ENCODE measurements around the gene SLC8A1.

Gene SLC8A1

GRCh38 chr2:40310303-40310702, 141.6 kb downstream of the SLC8A1 start:
- TF ChIP-seq EZH2phosphoT487 (IDR thresholded peaks at IDR 0.05; ENCODE audit: borderline replicate concordance) (no peak), CTCF (conservative IDR thresholded peaks at IDR 0.05; ENCODE audit: low read length) (no peak)
- no peak overlapping the region for H3K4me2 ChIP-seq (ENCODE audit: low read depth, low read length, poor library complexity, severe bottlenecking)
- H3K27me3 ChIP-seq (ENCODE audit: insufficient read depth, low read length, poor library complexity, severe bottlenecking) = no peaks in the 10 kb centered on the region
- no peaks in the 10 kb centered on the region for H3K36me3 ChIP-seq (ENCODE audit: insufficient read depth, low read length)
- no peaks in the 10 kb centered on the region for H3K4me1 ChIP-seq (ENCODE audit: insufficient read depth, low read length, poor library complexity, severe bottlenecking)
- no peaks in the 10 kb centered on the region for H4K20me1 ChIP-seq (ENCODE audit: insufficient read depth, low read length, poor library complexity, severe bottlenecking)
- no peaks in the 10 kb centered on the region for H3K9me2 ChIP-seq (replicated peaks; ENCODE audit: low read depth, low read length)
- H3K9ac ChIP-seq (ENCODE audit: low read depth, low read length, poor library complexity, severe bottlenecking) = no peak overlapping the region
- H3K4me3 ChIP-seq (ENCODE audit: low read length, poor library complexity, severe bottlenecking) = no peak overlapping the region
- peaks cover 10% of the 10 kb centered on the region; the same call in 1 of the 2 replicates for H3K9me3 ChIP-seq (ENCODE audit: insufficient read depth, low read depth, low read length)
- H3K79me2 ChIP-seq (ENCODE audit: insufficient read depth, low read length) = no peaks in the 10 kb centered on the region
- H3F3A ChIP-seq (ENCODE audit: low read depth) = no peaks in the 10 kb centered on the region
- no peak overlapping the region for H2AFZ ChIP-seq (ENCODE audit: low read length)

- Histone ChIP-seq H3K79me2 (ENCODE audit: insufficient read depth, low read length) (no peaks in the 10 kb centered on the region), H4K20me1 (ENCODE audit: insufficient read depth, low read length, poor library complexity, severe bottlenecking) (no peaks in the 10 kb centered on the region), H3K4me3 (ENCODE audit: low read length, poor library complexity, severe bottlenecking) (no peak overlapping the region), H3K4me1 (ENCODE audit: insufficient read depth, low read length, poor library complexity, severe bottlenecking) (no peaks in the 10 kb centered on the region), H3K27me3 (ENCODE audit: insufficient read depth, low read length, poor library complexity, severe bottlenecking) (no peaks in the 10 kb centered on the region), H3K9me3 (ENCODE audit: insufficient read depth, low read depth, low read length) (no peaks in the 10 kb centered on the region), H3F3A (ENCODE audit: low read depth) (no peaks in the 10 kb centered on the region), H3K36me3 (ENCODE audit: insufficient read depth, low read length) (no peaks in the 10 kb centered on the region), H2AFZ (ENCODE audit: low read length) (no peak overlapping the region), H3K9me2 (replicated peaks; ENCODE audit: low read depth, low read length) (no peaks in the 10 kb centered on the region), H3K4me2 (ENCODE audit: low read depth, low read length, poor library complexity, severe bottlenecking) (no peak overlapping the region), H3K9ac (ENCODE audit: low read depth, low read length, poor library complexity, severe bottlenecking) (no peak overlapping the region)
- TF ChIP-seq CTCF (conservative IDR thresholded peaks at IDR 0.05; ENCODE audit: low read length) (no peak), EZH2phosphoT487 (IDR thresholded peaks at IDR 0.05; ENCODE audit: borderline replicate concordance) (no peak)
Measured at GRCh38 chr2:40304340-40304739, 147.6 kb downstream of the SLC8A1 start.

- H2AFZ ChIP-seq (ENCODE audit: low read length) = no peak overlapping the region
- H3K9ac ChIP-seq (ENCODE audit: low read depth, low read length, poor library complexity, severe bottlenecking) = no peak overlapping the region
- TF ChIP-seq EZH2phosphoT487 (IDR thresholded peaks at IDR 0.05; ENCODE audit: borderline replicate concordance) = no peak
- H3K79me2 ChIP-seq (ENCODE audit: insufficient read depth, low read length) = no peaks in the 10 kb centered on the region
- H3K4me1 ChIP-seq (ENCODE audit: insufficient read depth, low read length, poor library complexity, severe bottlenecking) = no peaks in the 10 kb centered on the region
- no peaks in the 10 kb centered on the region for H4K20me1 ChIP-seq (ENCODE audit: insufficient read depth, low read length, poor library complexity, severe bottlenecking)
- H3K27me3 ChIP-seq (ENCODE audit: insufficient read depth, low read length, poor library complexity, severe bottlenecking) = no peaks in the 10 kb centered on the region
- H3K9me2 ChIP-seq (replicated peaks; ENCODE audit: low read depth, low read length) = no peaks in the 10 kb centered on the region
- H3K9me3 ChIP-seq (ENCODE audit: insufficient read depth, low read depth, low read length) = no peaks in the 10 kb centered on the region
- H3K4me2 ChIP-seq (ENCODE audit: low read depth, low read length, poor library complexity, severe bottlenecking) = no peak overlapping the region
- H3K36me3 ChIP-seq (ENCODE audit: insufficient read depth, low read length) = no peaks in the 10 kb centered on the region
- H3K4me3 ChIP-seq (ENCODE audit: low read length, poor library complexity, severe bottlenecking) = no peak overlapping the region
- no peaks in the 10 kb centered on the region for H3F3A ChIP-seq (ENCODE audit: low read depth)
Measured at GRCh38 chr2:40303746-40304145, 148.1 kb downstream of the SLC8A1 start.

- no peaks in the 10 kb centered on the region for H4K20me1 ChIP-seq (ENCODE audit: insufficient read depth, low read length, poor library complexity, severe bottlenecking)
- H3K9ac ChIP-seq (ENCODE audit: low read depth, low read length, poor library complexity, severe bottlenecking) = no peak overlapping the region
- H3K27me3 ChIP-seq (ENCODE audit: insufficient read depth, low read length, poor library complexity, severe bottlenecking) = no peaks in the 10 kb centered on the region
Measured at GRCh38 chr2:40302751-40303325, 149.1 kb downstream of the SLC8A1 start.

More at GRCh38 chr2:40302751-40303325, 149.1 kb downstream of the SLC8A1 start:
- no peaks in the 10 kb centered on the region for H3K79me2 ChIP-seq (ENCODE audit: insufficient read depth, low read length)
- no peak for TF ChIP-seq EZH2phosphoT487 (IDR thresholded peaks at IDR 0.05; ENCODE audit: borderline replicate concordance)
- no peak for TF ChIP-seq CTCF (conservative IDR thresholded peaks at IDR 0.05; ENCODE audit: low read length)
- H3K4me1 ChIP-seq (ENCODE audit: insufficient read depth, low read length, poor library complexity, severe bottlenecking) = no peaks in the 10 kb centered on the region
- no peak overlapping the region for H3K4me2 ChIP-seq (ENCODE audit: low read depth, low read length, poor library complexity, severe bottlenecking)
- no peaks in the 10 kb centered on the region for H3K36me3 ChIP-seq (ENCODE audit: insufficient read depth, low read length)
- H2AFZ ChIP-seq (ENCODE audit: low read length) = no peak overlapping the region
- H3K9me3 ChIP-seq (ENCODE audit: insufficient read depth, low read depth, low read length) = no peaks in the 10 kb centered on the region
- H3K9me2 ChIP-seq (replicated peaks; ENCODE audit: low read depth, low read length) = no peaks in the 10 kb centered on the region
- no peak overlapping the region for H3K4me3 ChIP-seq (ENCODE audit: low read length, poor library complexity, severe bottlenecking)
- H3F3A ChIP-seq (ENCODE audit: low read depth) = no peaks in the 10 kb centered on the region
